ENCODE results near the gene DSP.

DSP gene

GRCh38 chr6:7589221-7589620 is 47.8 kb downstream of the DSP start:
- H3K9ac ChIP-seq (ENCODE audit: low read depth in 1 of 2, low read length in 2 of 2): no peak overlapping the region

GRCh38 chr6:7589949-7590917 is 48.8 kb downstream of the DSP start, which contains the start of gene SNRNP48:
Gene SNRNP48 (plus strand): TSS chr6:7590198. CDS start chr6:7590258, 60 bp downstream.
- Histone ChIP-seq H3K9ac (ENCODE audit: low read depth in 1 of 2, low read length in 2 of 2) (peak within 1 kb of the TSS; percentile 73 to 74), H3K9me3 (ENCODE audit: control insufficient read depth in 1 of 2, low read length in 2 of 2) (no peaks in the 10 kb centered on the region), H3K4me1 (ENCODE audit: control insufficient read depth in 1 of 2, insufficient read depth in 2 of 2, low read length in 2 of 2) (peaks cover 22 to 37% of the 10 kb centered on the region in 2 donors), H3K27me3 (ENCODE audit: control insufficient read depth in 1 of 2, insufficient read depth in 2 of 2, low read length in 2 of 2) (no peaks in the 10 kb centered on the region), H3K36me3 (ENCODE audit: control insufficient read depth in 1 of 2, insufficient read depth in 2 of 2, low read length in 2 of 2) (peaks cover 4 to 16% of the 10 kb centered on the region in 2 donors), H3K4me3 (ENCODE audit: low read depth in 1 of 2, low read length in 2 of 2) (peak within 1 kb of the TSS; percentile 76 to 89), H3K27ac (ENCODE audit: low read depth, low read length) (peak within 1 kb of the TSS; percentile 53)

More at GRCh38 chr6:7589221-7589620, 47.8 kb downstream of the DSP start:
- H3K27me3 ChIP-seq (ENCODE audit: control insufficient read depth in 1 of 2, insufficient read depth in 2 of 2, low read length in 2 of 2): no peaks in the 10 kb centered on the region
- H3K4me3 ChIP-seq (ENCODE audit: low read depth in 1 of 2, low read length in 2 of 2): peak overlapping the region; percentile 76 to 89
- no peak overlapping the region for H3K27ac ChIP-seq (ENCODE audit: low read depth, low read length)
- H3K9me3 ChIP-seq (ENCODE audit: control insufficient read depth in 1 of 2, low read length in 2 of 2): no peaks in the 10 kb centered on the region
- H3K4me1 ChIP-seq (ENCODE audit: control insufficient read depth in 1 of 2, insufficient read depth in 2 of 2, low read length in 2 of 2): peaks cover 22 to 37% of the 10 kb centered on the region in 2 donors
- peaks cover 14 to 17% of the 10 kb centered on the region in 2 donors for H3K36me3 ChIP-seq (ENCODE audit: control insufficient read depth in 1 of 2, insufficient read depth in 2 of 2, low read length in 2 of 2)

GRCh38 chr6:7590918-7591302 is 49.4 kb downstream of the DSP start:
- Histone ChIP-seq H3K27me3 (ENCODE audit: control insufficient read depth in 1 of 2, insufficient read depth in 2 of 2, low read length in 2 of 2) (no peaks in the 10 kb centered on the region), H3K9ac (ENCODE audit: low read depth in 1 of 2, low read length in 2 of 2) (peak overlapping the region; percentile 73 to 74), H3K27ac (ENCODE audit: low read depth, low read length) (no peak overlapping the region), H3K4me1 (ENCODE audit: control insufficient read depth in 1 of 2, insufficient read depth in 2 of 2, low read length in 2 of 2) (peaks cover 22 to 37% of the 10 kb centered on the region in 2 donors), H3K9me3 (ENCODE audit: control insufficient read depth in 1 of 2, low read length in 2 of 2) (no peaks in the 10 kb centered on the region), H3K4me3 (ENCODE audit: low read depth in 1 of 2, low read length in 2 of 2) (peak overlapping the region; percentile 76 to 89), H3K36me3 (ENCODE audit: control insufficient read depth in 1 of 2, insufficient read depth in 2 of 2, low read length in 2 of 2) (peaks cover 0 to 19% of the 10 kb centered on the region in 2 donors)

- H3K9ac ChIP-seq (ENCODE audit: low read depth in 1 of 2, low read length in 2 of 2): peak overlapping the region in 1 of 2 donors; percentile 74
- peaks cover 22 to 37% of the 10 kb centered on the region in 2 donors for H3K4me1 ChIP-seq (ENCODE audit: control insufficient read depth in 1 of 2, insufficient read depth in 2 of 2, low read length in 2 of 2)
- peak overlapping the region; percentile 30 to 76 for H3K4me3 ChIP-seq (ENCODE audit: low read depth in 1 of 2, low read length in 2 of 2)
- peaks cover 0 to 26% of the 10 kb centered on the region in 2 donors for H3K36me3 ChIP-seq (ENCODE audit: control insufficient read depth in 1 of 2, insufficient read depth in 2 of 2, low read length in 2 of 2)
- H3K27me3 ChIP-seq (ENCODE audit: control insufficient read depth in 1 of 2, insufficient read depth in 2 of 2, low read length in 2 of 2): no peaks in the 10 kb centered on the region
- H3K9me3 ChIP-seq (ENCODE audit: control insufficient read depth in 1 of 2, low read length in 2 of 2): no peaks in the 10 kb centered on the region
- no peak overlapping the region for H3K27ac ChIP-seq (ENCODE audit: low read depth, low read length)
Observed at GRCh38 chr6:7591770-7592169, 50.3 kb downstream of the DSP start.

GRCh38 chr6:7593229-7593628 is 51.8 kb downstream of the DSP start:
- Histone ChIP-seq H3K4me1 (ENCODE audit: control insufficient read depth in 1 of 2, insufficient read depth in 2 of 2, low read length in 2 of 2) (peaks cover 18 to 26% of the 10 kb centered on the region in 2 donors), H3K4me3 (ENCODE audit: low read depth in 1 of 2, low read length in 2 of 2) (no peak overlapping the region), H3K9me3 (ENCODE audit: control insufficient read depth in 1 of 2, low read length in 2 of 2) (no peaks in the 10 kb centered on the region), H3K9ac (ENCODE audit: low read depth in 1 of 2, low read length in 2 of 2) (no peak overlapping the region), H3K27ac (ENCODE audit: low read depth, low read length) (no peak overlapping the region), H3K36me3 (ENCODE audit: control insufficient read depth in 1 of 2, insufficient read depth in 2 of 2, low read length in 2 of 2) (peaks cover 0 to 35% of the 10 kb centered on the region in 2 donors), H3K27me3 (ENCODE audit: control insufficient read depth in 1 of 2, insufficient read depth in 2 of 2, low read length in 2 of 2) (no peaks in the 10 kb centered on the region)

GRCh38 chr6:7594579-7595125 is 53.2 kb downstream of the DSP start:
- Histone ChIP-seq H3K27ac (ENCODE audit: low read depth, low read length) (no peak overlapping the region), H3K36me3 (ENCODE audit: control insufficient read depth in 1 of 2, insufficient read depth in 2 of 2, low read length in 2 of 2) (peaks cover 0 to 45% of the 10 kb centered on the region in 2 donors), H3K9me3 (ENCODE audit: control insufficient read depth in 1 of 2, low read length in 2 of 2) (no peaks in the 10 kb centered on the region), H3K9ac (ENCODE audit: low read depth in 1 of 2, low read length in 2 of 2) (no peak overlapping the region), H3K27me3 (ENCODE audit: control insufficient read depth in 1 of 2, insufficient read depth in 2 of 2, low read length in 2 of 2) (no peaks in the 10 kb centered on the region), H3K4me1 (ENCODE audit: control insufficient read depth in 1 of 2, insufficient read depth in 2 of 2, low read length in 2 of 2) (peaks cover 13 to 19% of the 10 kb centered on the region in 2 donors), H3K4me3 (ENCODE audit: low read depth in 1 of 2, low read length in 2 of 2) (no peak overlapping the region)

- Histone ChIP-seq H3K27ac (ENCODE audit: low read depth, low read length) (no peak overlapping the region), H3K4me3 (ENCODE audit: low read depth in 1 of 2, low read length in 2 of 2) (no peak overlapping the region), H3K9me3 (ENCODE audit: control insufficient read depth in 1 of 2, low read length in 2 of 2) (no peaks in the 10 kb centered on the region), H3K27me3 (ENCODE audit: control insufficient read depth in 1 of 2, insufficient read depth in 2 of 2, low read length in 2 of 2) (no peaks in the 10 kb centered on the region), H3K36me3 (ENCODE audit: control insufficient read depth in 1 of 2, insufficient read depth in 2 of 2, low read length in 2 of 2) (peaks cover 42 to 75% of the 10 kb centered on the region in 2 donors), H3K4me1 (ENCODE audit: control insufficient read depth in 1 of 2, insufficient read depth in 2 of 2, low read length in 2 of 2) (peaks cover 0 to 5% of the 10 kb centered on the region in 2 donors), H3K9ac (ENCODE audit: low read depth in 1 of 2, low read length in 2 of 2) (no peak overlapping the region)
Observed at GRCh38 chr6:7604003-7604402, 62.5 kb downstream of the DSP start.

- Histone ChIP-seq H3K4me1 (ENCODE audit: control insufficient read depth in 1 of 2, insufficient read depth in 2 of 2, low read length in 2 of 2) (peaks cover 0 to 5% of the 10 kb centered on the region in 2 donors), H3K27ac (ENCODE audit: low read depth, low read length) (no peak overlapping the region)
Observed at GRCh38 chr6:7604506-7604905, 63.0 kb downstream of the DSP start.

GRCh38 chr6:7615611-7616383 is 74.3 kb downstream of the DSP start:
- H3K9me3 ChIP-seq (ENCODE audit: control insufficient read depth in 1 of 2, low read length in 2 of 2): no peaks in the 10 kb centered on the region
- peak overlapping the region; percentile 50 to 53 for H3K4me3 ChIP-seq (ENCODE audit: low read depth in 1 of 2, low read length in 2 of 2)
- peaks cover 3 to 9% of the 10 kb centered on the region in 2 donors for H3K4me1 ChIP-seq (ENCODE audit: control insufficient read depth in 1 of 2, insufficient read depth in 2 of 2, low read length in 2 of 2)
- no peak overlapping the region for H3K9ac ChIP-seq (ENCODE audit: low read depth in 1 of 2, low read length in 2 of 2)
- H3K36me3 ChIP-seq (ENCODE audit: control insufficient read depth in 1 of 2, insufficient read depth in 2 of 2, low read length in 2 of 2): peaks cover 10 to 19% of the 10 kb centered on the region in 2 donors
- no peak overlapping the region for H3K27ac ChIP-seq (ENCODE audit: low read depth, low read length)
- peaks cover 0 to 3% of the 10 kb centered on the region in 2 donors for H3K27me3 ChIP-seq (ENCODE audit: control insufficient read depth in 1 of 2, insufficient read depth in 2 of 2, low read length in 2 of 2)

More at GRCh38 chr6:7604506-7604905, 63.0 kb downstream of the DSP start:
- peaks cover 42 to 74% of the 10 kb centered on the region in 2 donors for H3K36me3 ChIP-seq (ENCODE audit: control insufficient read depth in 1 of 2, insufficient read depth in 2 of 2, low read length in 2 of 2)
- no peak overlapping the region for H3K4me3 ChIP-seq (ENCODE audit: low read depth in 1 of 2, low read length in 2 of 2)
- no peak overlapping the region for H3K9ac ChIP-seq (ENCODE audit: low read depth in 1 of 2, low read length in 2 of 2)
- no peaks in the 10 kb centered on the region for H3K9me3 ChIP-seq (ENCODE audit: control insufficient read depth in 1 of 2, low read length in 2 of 2)
- H3K27me3 ChIP-seq (ENCODE audit: control insufficient read depth in 1 of 2, insufficient read depth in 2 of 2, low read length in 2 of 2): no peaks in the 10 kb centered on the region
